ENCODE data around the gene ADARB1.

The ADARB1 gene

GRCh38 chr21:45263534-45263933, 189.2 kb downstream of the ADARB1 start:
- TF ChIP-seq ZEB2 (tag by site-specific recombination; IDR thresholded peaks at IDR 0.05) (no peak), ZNF366 (tag by site-specific recombination; conservative IDR thresholded peaks at IDR 0.05) (no peak), ZNF571 (tag by site-specific recombination; IDR thresholded peaks at IDR 0.05) (no peak), SCRT2 (tag by site-specific recombination; IDR thresholded peaks at IDR 0.05) (no peak), ZNF747 (tag by site-specific recombination; IDR thresholded peaks at IDR 0.05) (no peak), KLF17 (tag by site-specific recombination; IDR thresholded peaks at IDR 0.05) (no peak), ZNF140 (tag by site-specific recombination; IDR thresholded peaks at IDR 0.05) (no peak), WT1 (tag by site-specific recombination; IDR thresholded peaks at IDR 0.05) (no peak), SALL2 (tag by site-specific recombination; IDR thresholded peaks at IDR 0.05; ENCODE audit: borderline replicate concordance) (no peak), ZNF221 (tag by site-specific recombination; IDR thresholded peaks at IDR 0.05; ENCODE audit: borderline replicate concordance) (no peak), ZNF324 (tag by site-specific recombination; IDR thresholded peaks at IDR 0.05) (no peak), TSHZ1 (tag by site-specific recombination; IDR thresholded peaks at IDR 0.05; ENCODE audit: borderline replicate concordance) (no peak), ZNF560 (tag by site-specific recombination; IDR thresholded peaks at IDR 0.05; ENCODE audit: borderline replicate concordance) (no peak), HIC1 (tag by site-specific recombination; IDR thresholded peaks at IDR 0.05) (no peak), MZF1 (tag by site-specific recombination; IDR thresholded peaks at IDR 0.05; ENCODE audit: borderline replicate concordance) (no peak), ZNF473 (tag by site-specific recombination; IDR thresholded peaks at IDR 0.05) (no peak), TCF7L2 (IDR thresholded peaks at IDR 0.05; ENCODE audit: borderline replicate concordance, low read depth, low read length) (no peak), ZNF791 (tag by site-specific recombination; IDR thresholded peaks at IDR 0.05) (no peak), ZNF654 (tag by site-specific recombination; IDR thresholded peaks at IDR 0.05; ENCODE audit: low read depth) (no peak), ZNF529 (tag by site-specific recombination; IDR thresholded peaks at IDR 0.05; ENCODE audit: insufficient replicate concordance) (no peak)
- H3K9me3 ChIP-seq (ENCODE audit: control insufficient read depth, insufficient read depth, low read depth, low read length) = no peaks in the 10 kb centered on the region
- H3K4me3 ChIP-seq (ENCODE audit: low read depth, low read length) = no peak overlapping the region
- H3K4me1 ChIP-seq (ENCODE audit: control insufficient read depth, insufficient read depth, low read length) = no peaks in the 10 kb centered on the region
- no peak overlapping the region for H3K27ac ChIP-seq (ENCODE audit: extremely low read depth, low read depth, low read length)
- CTCF ChIA-PET = interaction anchor here (0.6 kb wide), 1 partner anchor 125 kb away, joined by 4 read pairs; no protein-coding TSS in a partner anchor
- POLR2A ChIA-PET = no interaction called here
- peaks cover 0 to 48% of the 10 kb centered on the region in 2 experiments; a peak in 2 of 3 replicates for H3K36me3 ChIP-seq (ENCODE audit: control insufficient read depth in 2 of 2, insufficient read depth in 1 of 2, low read length in 2 of 2)
